Lower leg skin (tissue), 3 donors: ENCODE results near the gene RAB1A.

ENCODE experiments used
- CTCF ChIP-seq, 3 donors: fragments of 450-650 bp; IDR thresholded peaks; one replicate each; pipeline ENCODE4 v1.5.1; 2016; ENCODE audit warnings: antibody characterized with exemption in 3 of 3, mild to moderate bottlenecking in 3 of 3, moderate library complexity in 2 of 3
- POLR2A ChIP-seq, 2 donors: fragments of 450-650 bp; IDR thresholded peaks; one replicate each; pipeline ENCODE4 v1.6.1; 2016 to 2017; ENCODE audit warnings: antibody characterized with exemption in 2 of 2, mild to moderate bottlenecking in 1 of 2, moderate library complexity in 1 of 2

GRCh38 chr2:65044097-65044735, 85.7 kb downstream of the RAB1A start:
- no peak for TF ChIP-seq CTCF (IDR thresholded peaks at IDR 0.05)
- TF ChIP-seq POLR2A (IDR thresholded peaks at IDR 0.05) = no peak
